Gastroesophageal sphincter (tissue), 4 donors: ENCODE measurements around the gene BCL2L11. TPM values are rescaled to one million over a fixed set of nuclear protein-coding genes. Genes with fewer than 3 reads are reported as not detected.

Experiments used
- ATAC-seq: fragments of 150-250 bp; one replicate; pipeline ENCODE4 v1.9.1; 2016; ENCODE audit warnings: mild to moderate bottlenecking, moderate library complexity
- H3K27ac ChIP-seq, 4 donors: fragments of 200-600 bp; sonication (generic) in 3 of 4; 1 replicate in 3 of 4; 2 replicates in 1 of 4; pipeline ENCODE4 v1.5.1; 2016 to 2019
- H3K27me3 ChIP-seq: fragments of 200-600 bp; sonication (generic); one replicate; pipeline ENCODE4 v1.5.1; 2019
- H3K36me3 ChIP-seq, 2 donors: fragments of 200-600 bp; sonication (generic); one replicate each; pipeline ENCODE4 v1.5.1; 2019; ENCODE audit warnings: control low read depth in 1 of 2
- H3K4me1 ChIP-seq, 3 donors: fragments of 200-600 bp; sonication (generic); 1 replicate in 2 of 3; 2 replicates in 1 of 3; pipeline ENCODE4 v1.5.1; 2016 to 2019; ENCODE audit warnings: control low read depth in 2 of 3
- H3K4me3 ChIP-seq, 2 donors: fragments of 200-600 bp; sonication (generic); one replicate each; pipeline ENCODE4 v1.5.1; 2019; ENCODE audit warnings: mild to moderate bottlenecking in 1 of 2, moderate library complexity in 1 of 2
- H3K9me3 ChIP-seq, 3 donors: fragments of 200-600 bp; sonication (generic); one replicate each; pipeline ENCODE4 v1.5.1; 2017 to 2019; ENCODE audit warnings: control low read depth in 2 of 3
- CTCF ChIP-seq, 4 experiments: fragments of 200-600 bp in 2 of 4; fragments of 450-650 bp in 2 of 4; sonication (generic) in 1 of 4; IDR thresholded peaks; one replicate each; pipeline ENCODE4 v1.5.1; 2017 to 2019; ENCODE audit warnings: antibody characterized with exemption in 4 of 4, mild to moderate bottlenecking in 2 of 4, moderate library complexity in 2 of 4
- EP300 ChIP-seq: sonication (generic); formaldehyde crosslinking; IDR thresholded peaks from one replicate; pipeline ENCODE4 v1.6.1; 2017; ENCODE audit warnings: antibody characterized with exemption, mild to moderate bottlenecking
- POLR2A ChIP-seq, 2 donors: fragments of 450-650 bp; IDR thresholded peaks; one replicate each; pipeline ENCODE4 v1.6.1; 2017; ENCODE audit warnings: antibody characterized with exemption in 2 of 2, mild to moderate bottlenecking in 2 of 2, moderate library complexity in 1 of 2
- POLR2AphosphoS5 ChIP-seq: sonication (generic); formaldehyde crosslinking; IDR thresholded peaks from one replicate; pipeline ENCODE4 v1.6.1; 2017; ENCODE audit warnings: antibody characterized with exemption
- WGBS, 2 donors: methylation state at CpG; one replicate each; pipeline ENCODE4 v1.1.5; 2018; ENCODE audit warnings: low coverage in 1 of 2; 5-methylcytosine and 5-hydroxymethylcytosine counted together
- total RNA-seq, 4 donors: library from RNA; depleted of rRNA; stranded (reverse); fragments of >200 nt; gene quantifications; one replicate each; pipeline ENCODE4 v1.1.0, GENCODE V29; 2016

Gene BCL2L11
- total RNA-seq, 4 donors from 2014 or later, result 8.5 to 120 (median 41.7) TPM

- no peak for ATAC-seq
- no peaks in the 10 kb centered on the region for H3K4me1 ChIP-seq
- H3K9me3 ChIP-seq, result no peaks in the 10 kb centered on the region
- 100% methylated on average over 1 to 2 of the region's 3 CpGs for WGBS, 2 donors
- no peak overlapping the region for H3K4me3 ChIP-seq
- no peaks in the 10 kb centered on the region for H3K27me3 ChIP-seq
- TF ChIP-seq CTCF (IDR thresholded peaks at IDR 0.05), result no peak
- TF ChIP-seq EP300, result no peak
- no peak for TF ChIP-seq POLR2AphosphoS5
- no peak for TF ChIP-seq POLR2A (IDR thresholded peaks at IDR 0.05)
- H3K27ac ChIP-seq, result no peak overlapping the region
- no peaks in the 10 kb centered on the region for H3K36me3 ChIP-seq
Observed at GRCh38 chr2:111188681-111189080, 68.0 kb downstream of the BCL2L11 start.

GRCh38 chr2:111189106-111189505 is 68.4 kb downstream of the BCL2L11 start:
- no peaks in the 10 kb centered on the region for H3K36me3 ChIP-seq
- no peak overlapping the region for H3K27ac ChIP-seq
- no peaks in the 10 kb centered on the region for H3K9me3 ChIP-seq
- TF ChIP-seq POLR2AphosphoS5 (no peak), POLR2A (IDR thresholded peaks at IDR 0.05) (no peak), CTCF (IDR thresholded peaks at IDR 0.05) (no peak), EP300 (no peak)
- no peak for ATAC-seq
- H3K27me3 ChIP-seq, result no peaks in the 10 kb centered on the region
- no peaks in the 10 kb centered on the region for H3K4me1 ChIP-seq
- H3K4me3 ChIP-seq, result no peak overlapping the region
- WGBS, 2 donors, result 100% methylated on average over 2 of the region's 2 CpGs; no CpG with 5 or more reads in 1 of the 2 donors

GRCh38 chr2:111190816-111191540 is 70.3 kb downstream of the BCL2L11 start:
- Histone ChIP-seq H3K27ac (no peak overlapping the region), H3K9me3 (no peaks in the 10 kb centered on the region), H3K27me3 (no peaks in the 10 kb centered on the region), H3K4me3 (no peak overlapping the region), H3K4me1 (no peaks in the 10 kb centered on the region), H3K36me3 (no peaks in the 10 kb centered on the region)
- WGBS, 2 donors, result 78 to 82% methylated on average over 3 to 5 of the region's 7 CpGs
- TF ChIP-seq POLR2A (IDR thresholded peaks at IDR 0.05) (no peak), CTCF (IDR thresholded peaks at IDR 0.05) (no peak), POLR2AphosphoS5 (no peak), EP300 (no peak)
- ATAC-seq, result no peak

GRCh38 chr2:111191877-111192276 is 71.2 kb downstream of the BCL2L11 start:
- no peak for ATAC-seq
- no peak overlapping the region for H3K4me3 ChIP-seq
- H3K27ac ChIP-seq, result no peak overlapping the region
- H3K9me3 ChIP-seq, result no peaks in the 10 kb centered on the region
- WGBS, 2 donors, result 71 to 100% methylated on average over 1 to 5 of the region's 5 CpGs
- no peaks in the 10 kb centered on the region for H3K36me3 ChIP-seq
- TF ChIP-seq EP300 (no peak), POLR2A (IDR thresholded peaks at IDR 0.05) (no peak), CTCF (IDR thresholded peaks at IDR 0.05) (no peak), POLR2AphosphoS5 (no peak)
- no peaks in the 10 kb centered on the region for H3K4me1 ChIP-seq
- no peaks in the 10 kb centered on the region for H3K27me3 ChIP-seq

GRCh38 chr2:111192776-111193368 is 72.2 kb downstream of the BCL2L11 start:
- no peaks in the 10 kb centered on the region for H3K36me3 ChIP-seq
- TF ChIP-seq EP300, result no peak
- TF ChIP-seq CTCF (IDR thresholded peaks at IDR 0.05), result no peak
- no peak for TF ChIP-seq POLR2AphosphoS5
- no peak for TF ChIP-seq POLR2A (IDR thresholded peaks at IDR 0.05)
- H3K4me3 ChIP-seq, result no peak overlapping the region
- no CpG with 5 or more reads among the region's 1 CpG for WGBS, 2 donors
- H3K9me3 ChIP-seq, result no peaks in the 10 kb centered on the region
- no peaks in the 10 kb centered on the region for H3K27me3 ChIP-seq
- ATAC-seq, result no peak
- no peak overlapping the region for H3K27ac ChIP-seq
- no peaks in the 10 kb centered on the region for H3K4me1 ChIP-seq
